ENCODE measurements around the gene PRICKLE4. TPM values are rescaled to one million over a fixed set of nuclear protein-coding genes. Genes with fewer than 3 reads are reported as not detected.
A peak's percentile ranks its signal among the peaks of the same experiment; 100 is the strongest.

The PRICKLE4 gene
- total RNA-seq = 10 to 100 TPM in 3 of 4 donors, 1 to 10 TPM in 1; 5.1 to 11.4 (median 10.8) TPM

- H3K27me3 ChIP-seq = no peaks in the 10 kb centered on the region
- DNase-seq = no peak
- WGBS, 2 donors = 4% methylated on average over 4 of the region's 36 CpGs; no CpG with 5 or more reads in 1 of the 2 donors
- H3K9me3 ChIP-seq = no peaks in the 10 kb centered on the region
- intact Hi-C loops (cut with DNase I) = loop anchor here (5.0 kb wide), 1 partner anchor 267 kb away; no protein-coding TSS in a partner anchor
- H3K27ac ChIP-seq = peak within 1 kb of the TSS; percentile 85 to 94 (median 91)
- peak within 1 kb of the TSS; percentile 47 to 91 (median 78) for H3K4me3 ChIP-seq
- peaks cover 0 to 22% (median 0%) of the 10 kb centered on the region in 3 donors for H3K36me3 ChIP-seq
- peak in 1 of 4 donors; percentile 15 for TF ChIP-seq POLR2A (IDR thresholded peaks at IDR 0.05)
- TF ChIP-seq CTCF (IDR thresholded peaks at IDR 0.05) = no peak
- peaks cover 40 to 66% (median 41%) of the 10 kb centered on the region in 3 donors for H3K4me1 ChIP-seq
Observed at GRCh38 chr6:41780551-41781365, at the start of gene PRICKLE4. Gene PRICKLE4 (plus strand): TSS chr6:41780782. CDS start chr6:41783474, 2,692 bp downstream.

GRCh38 chr6:41731561-41732086 is 49.0 kb upstream of the PRICKLE4 start:
- WGBS, 2 donors = 35 to 51% methylated on average over 4 to 6 of the region's 7 CpGs
- Histone ChIP-seq H3K27ac (peak overlapping the region in 1 of 4 donors; percentile 33), H3K9me3 (no peaks in the 10 kb centered on the region), H3K4me3 (peak overlapping the region in 1 of 4 donors; percentile 22), H3K27me3 (no peaks in the 10 kb centered on the region), H3K36me3 (peaks cover 0 to 14% (median 0%) of the 10 kb centered on the region in 3 donors), H3K4me1 (peaks cover 26 to 83% (median 29%) of the 10 kb centered on the region in 3 donors)
- TF ChIP-seq CTCF (IDR thresholded peaks at IDR 0.05) = no peak
- TF ChIP-seq POLR2A (IDR thresholded peaks at IDR 0.05) = no peak
- DNase-seq = no peak
- intact Hi-C loops (cut with DNase I) = no loop called here

GRCh38 chr6:41732149-41732548 is 48.4 kb upstream of the PRICKLE4 start:
- Histone ChIP-seq H3K27ac (peak overlapping the region in 1 of 4 donors; percentile 33), H3K36me3 (peaks cover 0 to 14% (median 0%) of the 10 kb centered on the region in 3 donors), H3K9me3 (no peaks in the 10 kb centered on the region), H3K4me3 (peak overlapping the region in 1 of 4 donors; percentile 93), H3K4me1 (peaks cover 26 to 83% (median 29%) of the 10 kb centered on the region in 3 donors), H3K27me3 (no peaks in the 10 kb centered on the region)
- DNase-seq = no peak
- no peak for TF ChIP-seq POLR2A (IDR thresholded peaks at IDR 0.05)
- TF ChIP-seq CTCF (IDR thresholded peaks at IDR 0.05) = no peak
- intact Hi-C loops (cut with DNase I) = no loop called here

- 43 to 60% methylated on average over 4 to 7 of the region's 8 CpGs for WGBS, 2 donors
- intact Hi-C loops (cut with DNase I) = no loop called here
- Histone ChIP-seq H3K36me3 (peaks cover 0 to 9% (median 0%) of the 10 kb centered on the region in 3 donors), H3K9me3 (no peaks in the 10 kb centered on the region), H3K4me3 (peak overlapping the region in 3 of 4 donors; percentile 80 to 93 (median 91)), H3K4me1 (peaks cover 26 to 78% (median 27%) of the 10 kb centered on the region in 3 donors), H3K27me3 (no peaks in the 10 kb centered on the region), H3K27ac (peak overlapping the region; percentile 94 to 99 (median 96))
- TF ChIP-seq CTCF (IDR thresholded peaks at IDR 0.05) (no peak), POLR2A (IDR thresholded peaks at IDR 0.05) (peak in 1 of 4 donors; percentile 42)
- DNase-seq = no peak
Observed at GRCh38 chr6:41732591-41733359, 47.8 kb upstream of the PRICKLE4 start.

Measured in esophagus squamous epithelium (tissue), 5 donors.